ENCODE results near the gene ESRRG. TPM values are rescaled to one million over a fixed set of nuclear protein-coding genes. Genes with fewer than 3 reads are reported as not detected.
"Not testable (repeated sequence)": the region's sequence is repeated elsewhere in the genome, so short reads cannot be mapped to it uniquely, and the experiment has no call there.

Gene ESRRG
- total RNA-seq, 2 experiments from 2014 or later: not detected

DNA sequence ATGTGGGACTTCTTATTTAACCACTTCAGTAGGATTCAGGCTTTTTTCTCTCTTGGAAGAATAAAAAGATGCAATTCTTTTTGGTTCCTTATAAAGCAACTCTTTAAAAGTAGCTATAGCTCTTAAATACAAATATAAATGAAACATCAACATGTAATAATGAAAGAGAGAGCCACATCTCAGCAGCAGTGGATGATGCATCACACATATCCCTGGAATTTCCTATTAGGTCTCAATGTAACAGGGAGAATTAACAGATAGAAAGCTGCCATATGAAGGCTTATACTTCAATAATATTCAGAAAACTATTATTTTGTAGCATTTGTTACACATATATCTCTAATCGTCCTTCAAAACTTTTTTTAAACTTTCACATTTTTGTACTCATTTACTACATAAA is 181.0 kb downstream of the ESRRG start:
- no peak for DNase-seq
- Mint-ChIP-seq H3K9me3 (no peaks in the 10 kb centered on the region), H3K27me3 (ENCODE audit: low read depth) (no peaks in the 10 kb centered on the region), H3K36me3 (ENCODE audit: low read depth) (no peaks in the 10 kb centered on the region), H3K4me1 (ENCODE audit: low read depth) (no peaks in the 10 kb centered on the region), H3K27ac (no peak overlapping the region), H3K4me3 (no peak overlapping the region)
- intact Hi-C loops (cut with micrococcal nuclease): no loop called here
- CTCF ChIA-PET: no interaction called here

DNA sequence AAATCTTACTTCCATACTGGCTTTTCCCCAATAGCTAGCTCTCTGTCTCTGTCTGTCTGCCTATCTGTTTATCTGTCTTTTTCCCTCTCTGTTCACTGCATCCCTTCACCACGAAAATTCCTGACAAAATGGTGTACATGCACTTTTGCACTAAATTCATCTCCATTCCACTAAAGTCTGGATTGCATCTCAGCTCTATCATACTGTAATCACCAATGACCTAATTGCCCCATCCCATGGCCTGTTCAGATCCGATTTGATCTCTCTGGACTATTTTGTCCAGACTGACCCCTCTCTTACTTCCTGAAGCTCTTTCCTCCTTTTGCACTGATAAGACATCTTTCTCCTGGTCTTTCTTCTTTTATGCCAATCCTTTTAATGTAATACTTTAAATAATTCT is 187.5 kb downstream of the ESRRG start:
- CTCF ChIA-PET: no interaction called here
- no peak overlapping the region for H3K4me3 Mint-ChIP-seq
- intact Hi-C loops (cut with micrococcal nuclease): no loop called here
- no peaks in the 10 kb centered on the region for H3K4me1 Mint-ChIP-seq (ENCODE audit: low read depth)
- DNase-seq: no peak
- H3K9me3 Mint-ChIP-seq: peaks cover 1% of the 10 kb centered on the region
- H3K27ac Mint-ChIP-seq: no peak overlapping the region
- H3K36me3 Mint-ChIP-seq (ENCODE audit: low read depth): no peaks in the 10 kb centered on the region
- no peaks in the 10 kb centered on the region for H3K27me3 Mint-ChIP-seq (ENCODE audit: low read depth)

DNA sequence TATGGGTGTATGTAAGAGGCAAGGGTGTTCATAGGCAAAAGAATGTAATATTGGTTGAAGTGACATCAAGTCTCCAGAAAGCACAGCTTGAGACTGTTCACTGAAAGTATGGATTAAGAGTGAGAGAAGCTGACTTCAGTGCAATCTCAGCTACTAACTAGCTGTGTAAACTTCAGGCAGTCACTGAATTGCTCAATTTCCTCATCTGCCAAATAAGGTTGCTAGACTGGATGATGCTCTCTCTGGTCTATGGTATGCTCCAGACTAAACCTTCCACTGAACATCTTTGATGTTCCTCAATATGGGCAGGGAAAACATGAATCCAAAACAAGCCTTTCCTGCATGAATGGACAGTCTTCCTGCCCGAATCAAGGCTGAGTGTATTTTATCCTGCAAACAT is 188.2 kb downstream of the ESRRG start:
- CTCF ChIA-PET: no interaction called here
- no peaks in the 10 kb centered on the region for H3K4me1 Mint-ChIP-seq (ENCODE audit: low read depth)
- no peaks in the 10 kb centered on the region for H3K36me3 Mint-ChIP-seq (ENCODE audit: low read depth)
- no peaks in the 10 kb centered on the region for H3K27me3 Mint-ChIP-seq (ENCODE audit: low read depth)
- intact Hi-C loops (cut with micrococcal nuclease): no loop called here
- H3K27ac Mint-ChIP-seq: no peak overlapping the region
- no peak for DNase-seq
- no peak overlapping the region for H3K4me3 Mint-ChIP-seq
- peaks cover 1% of the 10 kb centered on the region for H3K9me3 Mint-ChIP-seq

DNA sequence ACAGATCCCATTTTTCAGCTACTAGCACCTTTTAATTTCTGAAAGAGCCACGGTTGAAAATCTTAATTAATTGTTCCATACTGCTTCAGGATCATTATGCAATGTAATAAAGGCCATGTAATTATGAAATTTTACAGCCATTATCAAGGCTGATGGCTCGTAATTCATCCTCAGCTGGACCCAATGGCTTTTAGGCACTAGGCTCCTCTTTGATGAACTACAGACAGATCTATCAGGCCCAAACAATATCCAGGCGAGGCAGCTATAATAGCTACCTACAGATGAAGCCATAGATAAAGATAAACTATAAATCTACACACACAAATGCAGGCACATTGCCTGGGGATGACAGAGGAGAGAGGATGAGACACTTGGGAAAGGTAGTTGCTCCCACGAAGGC is 189.5 kb downstream of the ESRRG start:
- H3K4me3 Mint-ChIP-seq: no peak overlapping the region
- H3K27ac Mint-ChIP-seq: no peak overlapping the region
- DNase-seq: no peak
- intact Hi-C loops (cut with micrococcal nuclease): no loop called here
- no peaks in the 10 kb centered on the region for H3K27me3 Mint-ChIP-seq (ENCODE audit: low read depth)
- no peaks in the 10 kb centered on the region for H3K4me1 Mint-ChIP-seq (ENCODE audit: low read depth)
- H3K36me3 Mint-ChIP-seq (ENCODE audit: low read depth): no peaks in the 10 kb centered on the region
- CTCF ChIA-PET: no interaction called here
- H3K9me3 Mint-ChIP-seq: peaks cover 1% of the 10 kb centered on the region

DNA sequence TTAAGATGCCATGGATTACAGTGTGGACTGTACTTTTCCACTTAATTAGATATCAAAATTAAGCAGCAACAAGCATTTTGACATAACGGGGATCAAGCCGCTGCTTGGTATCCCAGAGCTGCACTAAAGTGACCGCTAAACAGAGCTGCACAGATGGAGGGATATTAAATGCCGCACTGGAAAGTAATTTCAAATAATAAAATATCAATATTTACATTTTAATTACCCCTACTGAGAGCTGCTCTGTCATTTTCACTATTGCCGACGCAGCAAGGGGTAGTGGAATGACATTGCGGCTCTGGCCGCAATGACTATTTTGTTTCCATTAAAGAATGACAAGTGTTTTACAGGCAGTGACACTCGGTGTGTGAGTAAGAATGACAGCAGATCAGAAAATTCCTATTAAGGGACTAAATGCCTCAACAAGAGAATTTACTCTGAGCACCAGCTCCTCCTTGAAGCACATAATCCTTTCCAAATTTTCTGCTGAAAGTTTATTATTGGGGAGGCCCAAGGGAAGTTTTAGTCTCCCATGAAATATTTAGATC is 190.9 kb downstream of the ESRRG start:
- Mint-ChIP-seq H3K27me3 (ENCODE audit: low read depth) (no peaks in the 10 kb centered on the region), H3K4me3 (no peak overlapping the region), H3K36me3 (ENCODE audit: low read depth) (no peaks in the 10 kb centered on the region), H3K4me1 (ENCODE audit: low read depth) (no peaks in the 10 kb centered on the region), H3K27ac (no peak overlapping the region), H3K9me3 (peaks cover 1% of the 10 kb centered on the region)
- DNase-seq: no peak
- CTCF ChIA-PET: interaction anchor here (0.6 kb wide), 1 partner anchor 402 kb away, joined by 3 read pairs; no protein-coding TSS in a partner anchor
- intact Hi-C loops (cut with micrococcal nuclease): no loop called here

DNA sequence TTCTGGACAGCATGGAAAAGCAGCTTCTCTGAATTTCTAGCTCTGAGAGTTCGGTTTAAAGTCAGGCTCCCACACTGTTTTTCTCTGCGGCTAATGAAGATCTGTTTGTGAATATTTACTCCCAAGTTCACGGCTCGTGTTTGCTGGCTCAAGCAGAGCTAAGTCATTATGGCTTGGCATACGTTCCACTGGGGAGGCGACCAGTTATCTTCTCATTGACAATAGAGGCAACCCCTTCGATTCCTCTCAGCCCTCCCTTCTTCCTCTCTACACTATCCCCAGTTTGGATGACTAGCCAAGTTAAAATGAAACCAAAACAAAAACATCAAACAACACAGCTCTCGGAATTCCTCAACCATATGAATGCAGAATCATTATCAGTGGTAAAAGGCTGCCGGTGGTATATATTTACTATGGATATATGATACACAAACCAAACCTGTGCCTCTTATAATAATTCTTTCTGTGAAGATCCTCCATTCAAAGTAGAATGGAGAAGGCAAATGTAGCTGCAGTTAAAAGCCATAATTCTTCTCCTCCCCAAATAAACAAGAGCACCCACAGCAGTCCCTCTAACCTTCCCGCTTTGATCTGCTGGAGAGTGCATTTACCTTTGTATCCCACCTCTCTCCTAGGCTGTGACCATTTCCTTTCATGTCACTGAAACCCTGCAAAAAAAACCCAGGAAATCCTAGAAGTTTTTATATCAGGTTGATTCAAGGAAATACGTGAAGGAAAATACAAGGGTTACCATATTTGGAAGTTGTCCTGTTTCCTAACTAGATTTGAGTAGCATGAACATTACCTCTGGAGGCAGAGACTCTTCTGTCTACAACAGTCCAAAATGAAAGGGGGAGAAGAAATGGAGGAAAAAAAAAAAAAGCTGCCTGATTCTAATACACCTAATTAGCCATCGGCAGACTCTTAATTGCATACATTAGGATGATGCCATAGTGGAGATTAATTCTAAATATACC is 191.7 kb downstream of the ESRRG start:
- intact Hi-C loops (cut with micrococcal nuclease): no loop called here
- no peak overlapping the region for H3K4me3 Mint-ChIP-seq
- CTCF ChIA-PET: no interaction called here

DNA sequence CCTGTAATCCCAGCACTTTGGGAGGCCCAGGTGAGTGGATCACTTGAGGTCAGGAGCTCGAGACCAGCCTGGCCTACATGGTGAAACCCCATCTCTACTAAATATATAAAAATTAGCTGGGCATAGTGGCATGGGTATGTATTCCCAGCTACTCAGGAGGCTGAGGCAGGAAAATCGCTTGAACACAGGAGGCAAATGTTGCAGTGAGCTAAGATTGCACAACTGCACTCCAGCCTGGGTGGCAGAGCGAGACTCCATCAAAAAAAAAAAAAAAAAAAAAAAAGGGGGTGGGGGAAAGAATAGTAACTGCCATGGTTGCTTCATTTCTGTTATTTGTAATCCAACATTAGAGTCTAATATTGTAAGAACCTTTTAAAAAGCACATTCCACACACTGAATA is 193.4 kb downstream of the ESRRG start:
- H3K9me3 Mint-ChIP-seq; H3K4me1 Mint-ChIP-seq (ENCODE audit: low read depth); H3K36me3 Mint-ChIP-seq (ENCODE audit: low read depth); CTCF ChIA-PET; H3K27me3 Mint-ChIP-seq (ENCODE audit: low read depth); H3K4me3 Mint-ChIP-seq; DNase-seq; intact Hi-C loops (cut with micrococcal nuclease); H3K27ac Mint-ChIP-seq: not testable (repeated sequence)

More for the DNA sequence above, 191.7 kb downstream of the ESRRG start:
- Mint-ChIP-seq H3K9me3 (no peaks in the 10 kb centered on the region), H3K4me1 (ENCODE audit: low read depth) (no peaks in the 10 kb centered on the region), H3K36me3 (ENCODE audit: low read depth) (no peaks in the 10 kb centered on the region), H3K27ac (no peak overlapping the region), H3K27me3 (ENCODE audit: low read depth) (no peaks in the 10 kb centered on the region)
- no peak for DNase-seq

DNA sequence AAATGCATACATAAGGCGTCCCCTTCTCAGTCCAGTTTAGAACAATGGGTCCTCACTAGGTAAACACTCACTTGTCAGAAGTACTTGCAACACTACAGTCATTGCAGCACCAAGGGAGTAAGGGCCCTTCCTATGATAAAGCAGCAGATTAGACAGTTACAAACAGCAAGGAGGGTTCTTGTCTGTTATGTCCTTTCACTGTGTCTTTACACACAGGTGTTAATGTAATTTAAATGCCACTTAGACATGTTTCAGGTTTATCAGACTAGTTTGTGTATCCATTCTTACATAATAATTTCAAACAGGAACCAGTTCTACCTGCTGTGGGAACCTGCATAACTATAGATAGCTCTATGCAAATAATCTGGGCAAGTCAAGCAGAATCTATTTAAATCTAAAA is 194.4 kb downstream of the ESRRG start:
- no peak for DNase-seq
- H3K36me3 Mint-ChIP-seq (ENCODE audit: low read depth): no peaks in the 10 kb centered on the region
- H3K9me3 Mint-ChIP-seq: no peaks in the 10 kb centered on the region
- H3K27me3 Mint-ChIP-seq (ENCODE audit: low read depth): no peaks in the 10 kb centered on the region
- no peaks in the 10 kb centered on the region for H3K4me1 Mint-ChIP-seq (ENCODE audit: low read depth)
- intact Hi-C loops (cut with micrococcal nuclease): no loop called here
- H3K4me3 Mint-ChIP-seq: no peak overlapping the region
- CTCF ChIA-PET: no interaction called here
- no peak overlapping the region for H3K27ac Mint-ChIP-seq

DNA sequence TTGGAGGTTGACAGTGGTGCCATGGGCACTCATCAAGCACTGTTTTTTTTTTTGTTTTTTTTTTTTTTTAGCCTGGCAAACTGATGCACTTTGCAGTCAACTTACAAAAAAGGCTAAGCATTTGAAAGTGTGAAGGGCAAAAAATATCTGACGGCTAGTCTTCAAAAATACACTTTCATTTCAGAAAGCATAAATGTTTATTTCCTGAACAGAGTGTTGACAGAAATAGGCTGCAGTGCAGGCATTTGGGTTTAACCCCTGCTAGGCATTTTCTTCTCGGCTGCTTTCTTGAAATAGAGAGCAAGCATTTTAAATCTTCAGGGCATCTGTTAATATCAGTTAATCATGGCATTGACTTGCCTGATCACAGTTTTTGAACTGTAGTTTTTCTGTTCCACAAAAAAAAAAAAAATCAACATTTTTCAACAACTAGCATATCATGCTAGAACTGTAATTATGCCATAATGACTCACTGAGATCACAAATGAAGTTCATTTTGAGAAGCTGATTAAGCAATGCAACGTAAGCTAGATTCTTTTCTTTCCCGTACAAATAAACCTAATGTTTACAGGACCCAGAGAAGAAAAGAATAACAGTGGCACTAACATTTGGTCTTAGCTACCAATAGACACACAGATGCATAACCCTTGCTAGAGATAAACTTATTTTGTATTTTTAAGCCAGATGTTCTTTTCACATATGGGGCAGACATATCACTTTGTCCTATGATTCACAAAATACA is 199.6 kb downstream of the ESRRG start:
- no peak for DNase-seq
- intact Hi-C loops (cut with micrococcal nuclease): no loop called here
- no peaks in the 10 kb centered on the region for H3K36me3 Mint-ChIP-seq (ENCODE audit: low read depth)
- no peaks in the 10 kb centered on the region for H3K9me3 Mint-ChIP-seq
- no peak overlapping the region for H3K4me3 Mint-ChIP-seq
- H3K27me3 Mint-ChIP-seq (ENCODE audit: low read depth): no peaks in the 10 kb centered on the region
- CTCF ChIA-PET: no interaction called here
- no peaks in the 10 kb centered on the region for H3K4me1 Mint-ChIP-seq (ENCODE audit: low read depth)
- H3K27ac Mint-ChIP-seq: no peak overlapping the region

DNA sequence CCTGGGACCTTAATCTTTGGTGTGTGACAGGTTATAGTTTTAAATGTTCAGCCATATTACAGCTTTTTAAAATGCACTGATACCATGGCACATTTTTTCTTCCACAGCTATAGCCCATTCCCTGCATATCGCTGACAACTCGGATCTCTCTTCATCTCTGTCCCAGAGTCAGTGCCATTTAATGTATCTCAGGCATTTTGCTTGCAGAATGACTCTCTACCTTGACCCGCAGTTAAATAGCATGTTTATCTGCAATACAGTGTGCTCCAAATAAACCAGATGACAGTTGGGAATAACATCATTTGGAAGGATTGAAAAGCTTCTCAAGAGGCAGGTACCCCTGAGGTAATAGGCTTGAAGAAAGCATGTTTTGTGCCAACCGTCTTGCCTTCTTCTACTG is 200.2 kb downstream of the ESRRG start:
- H3K4me1 Mint-ChIP-seq (ENCODE audit: low read depth): no peaks in the 10 kb centered on the region
- CTCF ChIA-PET: no interaction called here
- H3K27me3 Mint-ChIP-seq (ENCODE audit: low read depth): no peaks in the 10 kb centered on the region
- H3K9me3 Mint-ChIP-seq: no peaks in the 10 kb centered on the region
- intact Hi-C loops (cut with micrococcal nuclease): no loop called here
- no peak overlapping the region for H3K27ac Mint-ChIP-seq
- H3K36me3 Mint-ChIP-seq (ENCODE audit: low read depth): no peaks in the 10 kb centered on the region
- DNase-seq: no peak
- H3K4me3 Mint-ChIP-seq: no peak overlapping the region

DNA sequence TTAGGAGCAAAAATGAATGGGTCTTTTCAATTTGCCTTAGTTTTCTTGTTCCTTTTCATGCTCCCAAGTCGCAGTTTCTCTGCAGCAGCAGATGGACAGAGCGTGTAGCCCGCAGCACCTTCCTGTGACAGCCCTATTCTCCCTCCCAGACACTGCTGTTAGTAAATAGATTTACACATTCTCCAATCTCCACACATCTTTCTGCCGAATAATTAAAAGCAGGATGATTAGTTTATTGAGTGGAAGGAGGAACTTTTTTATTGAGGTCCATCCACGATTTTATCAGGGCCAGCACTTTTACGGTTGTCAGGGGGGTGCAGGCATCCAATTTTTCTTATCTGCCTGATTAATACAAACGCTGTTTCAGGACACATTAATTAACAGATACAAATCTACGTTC is 201.8 kb downstream of the ESRRG start:
- Mint-ChIP-seq H3K27me3 (ENCODE audit: low read depth) (no peaks in the 10 kb centered on the region), H3K27ac (no peak overlapping the region), H3K4me1 (ENCODE audit: low read depth) (no peaks in the 10 kb centered on the region), H3K4me3 (no peak overlapping the region), H3K9me3 (no peaks in the 10 kb centered on the region), H3K36me3 (ENCODE audit: low read depth) (no peaks in the 10 kb centered on the region)
- no peak for DNase-seq
- CTCF ChIA-PET: no interaction called here
- intact Hi-C loops (cut with micrococcal nuclease): no loop called here

DNA sequence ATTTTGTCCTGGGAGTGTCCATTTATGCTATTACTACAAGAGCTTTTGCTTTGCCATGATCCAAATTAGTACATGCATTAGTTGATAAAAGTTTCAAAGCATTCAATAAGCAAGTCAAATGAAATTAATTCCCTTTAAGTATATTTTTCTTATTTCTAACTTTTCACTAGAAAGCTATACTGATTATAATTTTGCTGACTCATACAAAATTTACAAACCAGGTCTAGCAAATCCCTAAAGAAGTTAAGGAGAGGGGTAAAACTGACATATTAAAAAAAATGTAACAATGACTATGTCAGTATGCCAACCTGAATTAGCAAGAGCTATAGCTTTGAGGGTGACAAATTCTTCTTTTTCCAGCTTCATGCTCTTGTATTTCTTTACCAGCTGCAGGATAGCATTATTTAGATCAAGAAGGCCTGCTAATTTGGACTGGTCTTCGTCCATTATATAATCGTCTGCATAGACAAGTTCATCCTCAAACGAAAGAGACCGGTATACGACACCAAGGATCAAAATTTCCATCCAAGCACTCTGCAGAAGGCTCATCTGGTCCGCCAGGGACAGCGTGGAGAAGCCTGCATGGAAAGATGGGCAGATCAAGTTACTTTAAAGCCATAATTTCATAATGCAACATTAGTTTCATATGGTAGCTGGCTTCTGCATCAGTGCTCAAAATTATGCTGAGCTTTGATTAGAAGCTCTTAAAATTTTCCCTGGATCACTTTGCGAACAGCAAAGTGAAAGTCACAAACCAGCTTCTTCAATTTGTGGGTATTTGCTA is 204.2 kb downstream of the ESRRG start:
- CTCF ChIA-PET: interaction anchor here (0.7 kb wide), 1 partner anchor 153 kb away, joined by 5 read pairs; no protein-coding TSS in a partner anchor
- Mint-ChIP-seq H3K36me3 (ENCODE audit: low read depth) (no peaks in the 10 kb centered on the region), H3K9me3 (no peaks in the 10 kb centered on the region), H3K4me3 (no peak overlapping the region), H3K27ac (no peak overlapping the region), H3K27me3 (ENCODE audit: low read depth) (no peaks in the 10 kb centered on the region), H3K4me1 (ENCODE audit: low read depth) (no peaks in the 10 kb centered on the region)
- intact Hi-C loops (cut with micrococcal nuclease): no loop called here
- no peak for DNase-seq

Measured in activated naive CD4-positive, alpha-beta T cell treated with anti-CD3 and anti-CD28 coated beads for 36 hours (primary cell).